CD14-positive monocyte (primary cell): ENCODE measurements around the gene NBPF14. TPM values are rescaled to one million over a fixed set of nuclear protein-coding genes. Genes with fewer than 3 reads are reported as not detected.
A peak's percentile ranks its signal among the peaks of the same experiment; 100 is the strongest.
"Not testable (repeated sequence)": the region's sequence is repeated elsewhere in the genome, so short reads cannot be mapped to it uniquely, and the experiment has no call there.

Source experiments
- DNase-seq, 3 donors: peaks; one replicate each; pipeline ENCODE4 v3.0.0-alpha.2; 2011 to 2022
- H2AFZ ChIP-seq: 2 replicates; pipeline ENCODE4 v1.6.0; 2012; ENCODE audit warnings: mild to moderate bottlenecking, low read depth, low read length, inconsistent platforms; ENCODE audit not compliant: insufficient read depth, poor library complexity, severe bottlenecking
- H3K27ac ChIP-seq, 2 donors: 1 replicate in 1 of 2; 2 replicates in 1 of 2; pipeline ENCODE4 v1.5.1; 2012 to 2013; ENCODE audit warnings: low read length in 2 of 2, control low read depth in 1 of 2, inconsistent platforms in 1 of 2, low read depth in 1 of 2, mild to moderate bottlenecking in 1 of 2
- H3K27me3 ChIP-seq, 2 donors: one replicate each; pipeline versions ENCODE4 v1.6.0 to v1.6.1; 2011 to 2013; ENCODE audit warnings: low read length in 2 of 2; ENCODE audit not compliant: control insufficient read depth in 2 of 2, insufficient read depth in 2 of 2
- H3K36me3 ChIP-seq, 2 donors: replicated peaks in 1 of 2; 1 replicate in 1 of 2; 2 replicates in 1 of 2; pipeline versions ENCODE4 v1.5.1 to v1.6.1; 2012 to 2013; ENCODE audit warnings: low read length in 2 of 2, control low read depth in 1 of 2, inconsistent platforms in 1 of 2, mild to moderate bottlenecking in 1 of 2; ENCODE audit not compliant: insufficient read depth in 2 of 2, control insufficient read depth in 1 of 2
- H3K4me1 ChIP-seq, 2 donors: 1 replicate in 1 of 2; 2 replicates in 1 of 2; pipeline versions ENCODE4 v1.5.1 to v1.6.1; 2012 to 2013; ENCODE audit warnings: low read length in 2 of 2, control low read depth in 1 of 2, inconsistent platforms in 1 of 2, mild to moderate bottlenecking in 1 of 2, moderate library complexity in 1 of 2; ENCODE audit not compliant: insufficient read depth in 2 of 2, control insufficient read depth in 1 of 2
- H3K4me2 ChIP-seq: replicated peaks from 2 replicates; pipeline ENCODE3; 2012; ENCODE audit warnings: low read length, moderate library complexity, mild to moderate bottlenecking; ENCODE audit not compliant: poor library complexity, severe bottlenecking; ENCODE audit errors: extremely low read depth
- H3K4me3 ChIP-seq, 3 experiments: fragments of 200-600 bp in 1 of 3; sonication (generic) in 1 of 3; replicated peaks in 1 of 3; 1 replicate in 2 of 3; 2 replicates in 1 of 3; pipeline ENCODE4 v1.5.1; 2011 to 2013; ENCODE audit warnings: low read length in 3 of 3, mild to moderate bottlenecking in 3 of 3, control low read depth in 2 of 3, low read depth in 2 of 3, inconsistent platforms in 1 of 3, moderate library complexity in 1 of 3
- H3K79me2 ChIP-seq: 2 replicates; pipeline ENCODE4 v1.6.0; 2012; ENCODE audit warnings: mild to moderate bottlenecking, control low read depth, inconsistent platforms, low read length, moderate library complexity; ENCODE audit not compliant: insufficient read depth
- H3K9ac ChIP-seq: 2 replicates; pipeline ENCODE4 v1.6.0; 2017; ENCODE audit warnings: low read length, mild to moderate bottlenecking; ENCODE audit not compliant: insufficient read depth, poor library complexity, severe bottlenecking
- H3K9me3 ChIP-seq, 2 donors: replicated peaks in 1 of 2; 1 replicate in 1 of 2; 2 replicates in 1 of 2; pipeline versions ENCODE4 v1.5.1 to v1.6.1; 2012 to 2013; ENCODE audit warnings: low read length in 2 of 2, control low read depth in 1 of 2; ENCODE audit not compliant: control insufficient read depth in 1 of 2, insufficient read depth in 1 of 2
- H4K20me1 ChIP-seq: 2 replicates; pipeline ENCODE4 v1.6.0; 2012; ENCODE audit warnings: mild to moderate bottlenecking, low read length, control low read depth, moderate library complexity; ENCODE audit not compliant: insufficient read depth
- H3K27ac Mint-ChIP-seq, 7 donors: one replicate each; pipeline ENCODE4 v1.8.0; 2020; ENCODE audit warnings: mild to moderate bottlenecking in 7 of 7, mixed read lengths in 7 of 7, moderate library complexity in 6 of 7, inconsistent platforms in 2 of 7
- H3K27me3 Mint-ChIP-seq, 3 donors: one replicate each; pipeline ENCODE4 v1.8.0; 2021 to 2022; ENCODE audit warnings: low read depth in 3 of 3, mild to moderate bottlenecking in 3 of 3, mixed read lengths in 3 of 3, moderate library complexity in 3 of 3, inconsistent platforms in 1 of 3
- H3K36me3 Mint-ChIP-seq, 2 donors: one replicate each; pipeline ENCODE4 v1.8.0; 2020; ENCODE audit warnings: mixed read lengths in 2 of 2, inconsistent platforms in 1 of 2, mild to moderate bottlenecking in 1 of 2
- H3K4me1 Mint-ChIP-seq: one replicate; pipeline ENCODE4 v1.8.0; 2020; ENCODE audit warnings: mild to moderate bottlenecking, mixed read lengths
- H3K4me3 Mint-ChIP-seq, 2 donors: one replicate each; pipeline ENCODE4 v1.8.0; 2020; ENCODE audit warnings: mild to moderate bottlenecking in 2 of 2, mixed read lengths in 2 of 2, moderate library complexity in 1 of 2
- H3K9me3 Mint-ChIP-seq, 7 donors: one replicate each; pipeline ENCODE4 v1.8.0; 2020 to 2022; ENCODE audit warnings: mixed read lengths in 7 of 7, mild to moderate bottlenecking in 6 of 7, moderate library complexity in 6 of 7, inconsistent platforms in 2 of 7
- WGBS: methylation state at CpG from one replicate; pipeline ENCODE4 v1.1.5; 2013; ENCODE audit warnings: missing lambda C conversion rate; ENCODE audit not compliant: insufficient coverage; 5-methylcytosine and 5-hydroxymethylcytosine counted together
- intact Hi-C, 2 donors: fragments of 100-400 bp; cut with micrococcal nuclease; formaldehyde crosslinking; loops; one replicate each; pipeline versions ENCODE4 v1.15.0 to v1.15.1; 2023
- polyA plus RNA-seq, 3 donors: library from polyadenylated mRNA; depleted of rRNA in 1 of 3; unstranded in 2 of 3; stranded (reverse) in 1 of 3; fragments of 300-500 nt in 2 of 3; fragments of >200 nt in 1 of 3; fragmentation: Illumina TruSeq in 2 of 3; gene quantifications; 1 replicate in 2 of 3; 2 replicates in 1 of 3; pipeline ENCODE4 v1.2.3, GENCODE V29; 2012 to 2021
- small RNA-seq: library from RNA; depleted of rRNA; stranded (forward); fragments of <200 nt; gene quantifications from one replicate; pipeline ENCODE3, GENCODE V24; 2012; ENCODE audit warnings: low read depth; ENCODE audit not compliant: insufficient read length

The NBPF14 gene
- polyA plus RNA-seq, 3 donors, result 31.7 to 123 (median 48.2) TPM

GRCh38 chr1:148493933-148494332 is 101.9 kb downstream of the NBPF14 start:
- DNase-seq, H3K9ac ChIP-seq, H3K79me2 ChIP-seq, H3K9me3 Mint-ChIP-seq, H2AFZ ChIP-seq, H3K4me2 ChIP-seq, H3K4me3 Mint-ChIP-seq, H3K27ac ChIP-seq, H3K36me3 Mint-ChIP-seq, H3K4me1 ChIP-seq, H4K20me1 ChIP-seq, H3K9me3 ChIP-seq, intact Hi-C loops, H3K36me3 ChIP-seq, H3K27me3 Mint-ChIP-seq, H3K27me3 ChIP-seq, H3K4me1 Mint-ChIP-seq, H3K4me3 ChIP-seq: not testable (repeated sequence)
- peak overlapping the region in 1 of 7 donors; percentile 26 for H3K27ac Mint-ChIP-seq

- DNase-seq, H3K79me2 ChIP-seq, H3K27me3 Mint-ChIP-seq, H3K4me3 ChIP-seq, H3K4me2 ChIP-seq, intact Hi-C loops, H3K9ac ChIP-seq, H2AFZ ChIP-seq, H3K4me1 ChIP-seq, H3K9me3 ChIP-seq, H3K36me3 ChIP-seq, H3K36me3 Mint-ChIP-seq, H4K20me1 ChIP-seq, H3K9me3 Mint-ChIP-seq, H3K27me3 ChIP-seq, H3K27ac ChIP-seq, H3K4me1 Mint-ChIP-seq, H3K4me3 Mint-ChIP-seq: not testable (repeated sequence)
- WGBS, result 98% methylated on average over 6 of the region's 12 CpGs
- peak within 1 kb of the TSS in 1 of 7 donors; percentile 50 for H3K27ac Mint-ChIP-seq
Measured at GRCh38 chr1:148483029-148483428, 112.8 kb downstream of the NBPF14 start, which contains the start of gene PPIAL4G. TSS of gene PPIAL4G (minus strand) at chr1:148483302. CDS start at chr1:148483252, 50 bp downstream.

Small RNAs within 50 kb of the gene (small RNA-seq; reads per million reads assigned to genes)
- gene RF00003, result 103 reads per million, percentile 96 among the genes with 10 or more reads in this experiment

Other genes starting within 250 kb of the NBPF14 start
- under 1 TPM in 1 of 3 donors, not detected in 2; 0.03 TPM for gene PPIAL4G, start 112.7 kb downstream of the NBPF14 start, polyA plus RNA-seq
- gene NUDT4B, start 152.8 kb upstream of the NBPF14 start, polyA plus RNA-seq, result 10 to 100 TPM in 1 of 3 donors, 1 to 10 TPM in 2; 7.7 to 17.4 (median 8.4) TPM
- gene PDE4DIP, start 248.4 kb upstream of the NBPF14 start, polyA plus RNA-seq, result 10 to 100 TPM; 11.6 to 22.5 (median 14.6) TPM